ENCODE results near the gene HDAC9.

The HDAC9 gene

DNA sequence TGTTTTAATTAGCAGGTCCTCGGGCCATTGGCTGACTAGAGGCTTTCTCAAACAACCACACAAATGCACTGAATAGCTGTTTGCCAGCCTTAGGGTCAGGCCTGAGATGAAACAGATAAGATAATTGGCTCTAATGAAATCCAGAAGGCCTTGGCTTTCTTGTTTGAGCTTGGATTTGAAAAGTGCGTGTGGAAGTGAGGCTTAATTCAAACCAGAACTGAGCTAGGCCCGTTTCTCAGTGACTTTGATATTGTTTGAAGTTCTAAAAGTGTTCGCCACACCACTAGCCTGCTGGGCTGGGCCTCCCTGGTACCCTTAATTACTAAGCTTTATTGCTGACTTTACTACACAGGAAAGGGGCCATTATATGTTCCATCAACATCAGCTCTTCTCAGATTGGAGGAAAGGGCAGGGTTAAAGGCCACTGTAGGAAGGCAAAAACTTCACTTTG, 351.2 kb downstream of the HDAC9 start:
- no peak for DNase-seq (ENCODE audit: low spot score)

GRCh38 chr7:18849130-18849529, 353.6 kb downstream of the HDAC9 start:
- DNase-seq (ENCODE audit: low spot score), result no peak

GRCh38 chr7:18855796-18856195, 360.2 kb downstream of the HDAC9 start:
- DNase-seq (ENCODE audit: low spot score), result no peak

DNA sequence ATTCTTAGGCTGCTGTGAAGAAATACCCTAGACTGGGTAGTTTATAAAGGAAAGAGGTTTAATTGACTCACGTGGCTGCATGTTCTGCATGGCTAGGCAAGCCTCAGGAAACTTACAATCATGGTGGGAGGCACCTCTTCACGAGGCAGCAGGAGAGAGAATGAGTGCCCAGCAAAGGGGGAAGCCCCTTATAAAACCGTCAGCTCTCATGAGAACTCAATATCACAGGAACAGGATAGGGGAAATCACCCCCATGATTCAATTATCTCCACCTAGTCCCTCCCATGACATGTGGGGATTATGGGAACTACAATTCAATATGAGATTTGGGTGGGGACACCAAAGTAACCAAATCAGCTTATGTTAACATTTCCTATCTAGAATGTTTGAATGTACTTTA, 362.7 kb downstream of the HDAC9 start:
- no peak for DNase-seq (ENCODE audit: low spot score)

GRCh38 chr7:18859318-18859717, 363.8 kb downstream of the HDAC9 start:
- no peak for DNase-seq (ENCODE audit: low spot score)

- DNase-seq (ENCODE audit: low spot score), result no peak
Observed at GRCh38 chr7:18860221-18860620, 364.7 kb downstream of the HDAC9 start.

DNA sequence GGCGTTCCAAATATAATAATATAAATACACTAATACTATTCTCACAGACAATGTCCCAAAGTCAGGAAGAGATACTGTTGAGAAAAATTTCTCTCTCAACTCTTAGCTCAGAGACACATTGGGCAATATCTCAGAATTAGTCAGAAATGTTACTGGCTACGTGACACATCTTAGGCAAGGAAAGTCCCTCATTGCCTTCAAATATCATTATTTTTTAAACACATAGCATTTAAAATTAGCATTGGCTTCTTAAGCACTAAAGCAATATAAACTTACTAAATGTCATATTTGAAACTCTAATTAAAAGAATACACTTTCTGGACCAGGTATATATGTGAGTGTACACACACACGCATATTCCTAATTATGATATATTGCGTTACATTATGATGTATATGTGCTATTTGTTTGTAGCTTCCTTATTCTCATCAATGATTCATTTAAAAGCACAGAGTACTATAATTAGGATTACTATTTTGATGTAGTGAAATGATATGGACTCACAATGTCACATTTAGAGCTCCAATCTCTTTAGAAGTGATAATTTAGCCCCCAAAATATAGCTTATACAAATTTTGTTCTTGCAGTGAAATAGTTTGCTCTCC, 366.1 kb downstream of the HDAC9 start:
- no peak for DNase-seq (ENCODE audit: low spot score)

DNA sequence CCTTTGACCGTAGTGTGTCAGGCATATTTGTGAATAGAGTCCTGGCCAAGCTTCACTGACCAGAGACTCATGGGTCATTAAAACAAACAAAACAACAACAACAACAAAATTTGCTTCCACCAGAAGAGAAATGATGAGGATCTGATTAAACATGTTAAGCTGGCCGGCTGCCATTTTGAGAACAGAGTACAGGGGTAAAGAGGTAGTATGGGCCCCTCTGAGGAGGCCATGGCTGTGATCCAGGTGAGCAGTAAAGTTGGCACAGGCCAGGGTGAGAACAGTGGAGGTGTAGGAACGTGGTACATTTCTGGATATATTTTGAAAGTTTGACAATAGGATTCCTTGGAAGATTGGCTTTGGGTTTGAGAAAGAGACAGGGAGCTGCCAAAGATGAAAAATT, 369.4 kb downstream of the HDAC9 start:
- no peak for DNase-seq (ENCODE audit: low spot score)

- DNase-seq (ENCODE audit: low spot score), result no peak
Observed at GRCh38 chr7:18866359-18867036, 370.9 kb downstream of the HDAC9 start.

- no peak for DNase-seq (ENCODE audit: low spot score)
Observed at GRCh38 chr7:18872344-18872743, 376.8 kb downstream of the HDAC9 start.

DNA sequence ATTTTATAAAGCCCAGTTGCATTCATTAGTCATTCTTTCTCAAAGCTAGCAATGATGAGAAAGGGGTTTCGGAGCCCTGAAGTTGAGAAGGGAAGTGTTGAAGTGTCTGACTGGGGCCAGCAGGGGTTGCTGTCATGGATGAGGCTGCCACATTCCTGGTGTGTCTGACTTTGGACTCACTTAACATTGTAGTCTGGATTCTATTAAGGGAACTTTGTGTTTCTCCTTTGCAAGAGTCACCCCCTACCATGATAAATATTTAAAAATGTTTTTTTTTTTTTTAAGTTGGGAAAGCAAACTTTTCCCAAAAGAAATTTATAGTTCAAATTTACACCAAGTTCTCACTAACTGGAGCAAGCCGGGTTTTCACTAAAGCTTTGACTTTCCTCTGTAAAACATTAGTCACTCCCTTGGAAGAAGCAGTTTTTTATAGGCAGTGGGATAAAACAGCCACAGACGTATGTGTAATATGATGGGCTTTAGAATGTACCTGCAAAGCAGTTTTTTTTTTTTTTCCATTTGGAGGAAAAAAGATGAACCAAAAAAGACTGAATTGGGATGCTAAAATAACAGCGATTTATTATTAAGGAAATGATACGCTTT, 378.3 kb downstream of the HDAC9 start:
- DNase-seq (ENCODE audit: low spot score), result no peak

- DNase-seq (ENCODE audit: low spot score), result no peak
Observed at GRCh38 chr7:18874880-18875279, 379.3 kb downstream of the HDAC9 start.

GRCh38 chr7:18877874-18878273, 382.3 kb downstream of the HDAC9 start:
- no peak for DNase-seq (ENCODE audit: low spot score)

GRCh38 chr7:18886832-18887231, 391.3 kb downstream of the HDAC9 start:
- DNase-seq (ENCODE audit: low spot score), result no peak

- DNase-seq (ENCODE audit: low spot score), result no peak
Observed at GRCh38 chr7:18889436-18889835, 393.9 kb downstream of the HDAC9 start.

DNA sequence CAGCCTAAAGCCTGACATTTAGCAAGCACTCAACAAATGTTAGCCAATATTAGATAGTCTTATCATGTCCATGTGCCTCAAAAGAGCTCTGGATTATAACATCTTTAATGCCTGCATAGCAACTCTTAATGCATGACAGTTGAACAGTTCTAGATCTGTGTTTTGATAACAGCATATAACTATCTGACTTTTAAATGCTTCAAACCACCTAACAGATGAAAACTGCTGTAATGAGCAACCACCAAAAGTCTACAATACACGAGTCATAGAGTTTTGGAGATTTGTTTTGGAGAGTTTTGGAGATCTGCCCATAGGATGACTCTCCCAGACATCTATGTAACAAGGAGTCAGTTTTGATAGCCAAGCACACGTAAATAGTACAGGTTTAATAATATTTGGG, 394.6 kb downstream of the HDAC9 start:
- no peak for DNase-seq (ENCODE audit: low spot score)

GRCh38 chr7:18890885-18891621, 395.5 kb downstream of the HDAC9 start:
- DNase-seq (ENCODE audit: low spot score), result no peak

GRCh38 chr7:18893156-18893555, 397.6 kb downstream of the HDAC9 start:
- DNase-seq (ENCODE audit: low spot score), result no peak

GRCh38 chr7:18894155-18894554, 398.6 kb downstream of the HDAC9 start:
- DNase-seq (ENCODE audit: low spot score), result no peak

- DNase-seq (ENCODE audit: low spot score), result no peak
Observed at GRCh38 chr7:18895456-18895855, 399.9 kb downstream of the HDAC9 start.

- DNase-seq (ENCODE audit: low spot score), result no peak
Observed at GRCh38 chr7:18896343-18896975, 400.9 kb downstream of the HDAC9 start.

- no peak for DNase-seq (ENCODE audit: low spot score)
Observed at GRCh38 chr7:18900236-18900635, 404.7 kb downstream of the HDAC9 start.

All from hematopoietic multipotent progenitor cell treated with erythropoietin and hydrocortisone succinate and interleukin-3 and kit ligand, for 17 days (in vitro differentiated cells).